ENCODE measurements around the gene WDTC1. TPM values are rescaled to one million over a fixed set of nuclear protein-coding genes. Genes with fewer than 3 reads are reported as not detected.
"Not testable (repeated sequence)": the region's sequence is repeated elsewhere in the genome, so short reads cannot be mapped to it uniquely, and the experiment has no call there.

Gene WDTC1
- total RNA-seq, 4 donors from 2014 or later: 24.8 to 38.1 (median 27.1) TPM

DNA sequence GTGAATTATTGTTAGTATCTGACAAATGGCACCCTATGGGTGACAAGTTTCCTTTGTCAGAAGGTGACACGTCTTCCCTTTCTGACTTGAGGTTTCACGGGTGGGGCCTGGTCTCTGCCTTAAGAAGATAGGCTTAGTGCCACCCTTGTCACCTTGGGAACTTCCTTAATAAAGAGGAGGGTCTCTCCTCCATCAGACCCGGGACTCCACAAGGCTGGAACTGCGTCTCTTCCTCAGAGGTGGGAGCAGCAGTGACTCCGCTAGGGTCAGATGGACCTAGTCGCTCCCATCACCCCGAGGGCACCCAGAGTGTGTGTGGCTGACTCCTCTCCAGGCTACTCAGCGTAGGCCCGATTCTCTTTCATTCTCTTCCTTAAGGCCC lies 774 bp upstream of the WDTC1 start:
- TF ChIP-seq, protein P1, sequence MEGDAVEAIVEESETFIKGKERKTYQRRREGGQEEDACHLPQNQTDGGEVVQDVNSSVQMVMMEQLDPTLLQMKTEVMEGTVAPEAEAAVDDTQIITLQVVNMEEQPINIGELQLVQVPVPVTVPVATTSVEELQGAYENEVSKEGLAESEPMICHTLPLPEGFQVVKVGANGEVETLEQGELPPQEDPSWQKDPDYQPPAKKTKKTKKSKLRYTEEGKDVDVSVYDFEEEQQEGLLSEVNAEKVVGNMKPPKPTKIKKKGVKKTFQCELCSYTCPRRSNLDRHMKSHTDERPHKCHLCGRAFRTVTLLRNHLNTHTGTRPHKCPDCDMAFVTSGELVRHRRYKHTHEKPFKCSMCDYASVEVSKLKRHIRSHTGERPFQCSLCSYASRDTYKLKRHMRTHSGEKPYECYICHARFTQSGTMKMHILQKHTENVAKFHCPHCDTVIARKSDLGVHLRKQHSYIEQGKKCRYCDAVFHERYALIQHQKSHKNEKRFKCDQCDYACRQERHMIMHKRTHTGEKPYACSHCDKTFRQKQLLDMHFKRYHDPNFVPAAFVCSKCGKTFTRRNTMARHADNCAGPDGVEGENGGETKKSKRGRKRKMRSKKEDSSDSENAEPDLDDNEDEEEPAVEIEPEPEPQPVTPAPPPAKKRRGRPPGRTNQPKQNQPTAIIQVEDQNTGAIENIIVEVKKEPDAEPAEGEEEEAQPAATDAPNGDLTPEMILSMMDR (IDR thresholded peaks at IDR 0.05): no peak
- DNase-seq (ENCODE audit: low spot score): no peak
- ATAC-seq (ENCODE audit: low FRiP score): no peak

DNA sequence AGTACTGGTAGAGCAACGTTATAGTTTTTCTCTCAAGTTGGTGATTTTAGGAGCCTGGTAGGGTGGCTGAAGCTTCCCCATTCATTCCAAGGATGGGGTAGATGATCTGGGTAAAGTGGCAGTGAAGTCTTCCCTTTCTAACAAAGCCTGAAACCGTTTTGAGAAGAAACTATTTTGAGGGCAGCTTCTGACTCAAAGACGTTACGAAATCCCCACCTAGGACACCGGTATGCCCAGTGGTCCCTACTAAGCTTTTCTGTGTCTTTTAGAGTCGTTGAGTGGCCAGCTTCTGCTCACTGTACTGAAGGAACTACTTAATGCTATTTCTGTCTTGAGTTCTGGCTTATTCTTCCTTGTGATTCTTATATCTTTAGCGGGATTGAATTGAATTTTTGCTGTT lies 1.4 kb downstream of the WDTC1 start:
- TF ChIP-seq, protein P1 (IDR thresholded peaks at IDR 0.05): no peak
- ATAC-seq (ENCODE audit: low FRiP score) (no peak), DNase-seq (ENCODE audit: low spot score) (no peak)

DNA sequence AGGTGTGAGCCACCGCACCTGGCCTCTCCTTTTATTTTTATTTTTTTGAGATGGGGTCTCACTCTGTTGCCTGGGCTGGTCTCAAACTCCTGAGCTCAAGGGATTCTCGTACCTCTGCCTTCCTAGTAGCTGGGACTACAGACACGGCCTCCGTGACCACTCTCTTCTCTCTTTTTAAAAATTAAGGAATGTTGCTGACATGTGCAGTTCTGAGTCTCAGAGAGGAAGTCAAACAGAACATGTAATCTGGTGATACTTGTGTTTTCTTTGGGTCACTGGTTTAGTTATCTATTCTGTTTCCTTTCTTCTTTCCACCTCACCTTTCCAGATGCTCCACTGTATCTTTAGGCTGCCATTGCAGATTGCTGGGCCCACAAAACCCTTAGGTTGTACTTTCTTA lies 2.7 kb downstream of the WDTC1 start:
- DNase-seq (ENCODE audit: low spot score): no peak
- TF ChIP-seq, protein P1 (IDR thresholded peaks at IDR 0.05): no peak
- ATAC-seq (ENCODE audit: low FRiP score): no peak

DNA sequence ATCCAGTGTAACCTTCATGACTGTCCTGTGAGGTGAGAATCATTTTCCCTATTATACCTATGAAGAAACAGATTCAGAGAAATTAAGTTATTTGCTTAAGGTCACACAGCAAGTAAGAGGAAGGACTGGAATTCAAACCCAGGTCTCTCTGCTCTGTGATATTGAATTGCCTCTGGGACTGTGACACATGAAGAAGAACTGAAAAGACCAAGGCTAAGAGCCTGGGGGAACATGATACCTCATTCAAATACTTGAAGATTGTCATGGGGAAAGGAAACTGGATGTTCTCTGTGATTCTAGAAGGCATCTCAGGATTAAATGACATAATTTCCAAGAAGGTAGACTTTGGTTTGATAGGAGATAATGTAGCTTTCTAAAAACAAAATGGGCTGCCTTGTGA lies 3.6 kb downstream of the WDTC1 start:
- no peak for DNase-seq (ENCODE audit: low spot score)
- TF ChIP-seq, protein P1 (IDR thresholded peaks at IDR 0.05): no peak
- no peak for ATAC-seq (ENCODE audit: low FRiP score)

DNA sequence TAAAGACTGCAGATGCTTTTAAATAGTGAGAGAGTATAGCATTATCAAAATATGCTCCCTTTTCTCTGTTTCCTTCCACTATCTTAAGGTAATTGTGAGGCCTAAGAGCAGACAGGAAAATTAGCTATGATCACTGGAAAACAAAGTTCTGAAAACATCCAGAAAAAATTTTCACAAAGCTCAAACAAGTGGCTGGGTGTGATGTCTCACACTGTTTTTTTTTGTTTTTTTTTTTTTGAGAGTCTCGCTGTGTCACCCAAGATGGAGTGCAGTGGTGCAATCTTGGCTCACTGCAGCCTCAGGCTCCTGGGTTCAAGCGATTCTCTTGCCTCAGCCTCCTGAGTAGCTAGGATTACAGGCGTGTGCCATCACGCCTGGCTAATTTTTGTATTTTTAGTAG lies 7.2 kb downstream of the WDTC1 start:
- TF ChIP-seq, protein P1 (IDR thresholded peaks at IDR 0.05): no peak
- ATAC-seq (ENCODE audit: low FRiP score): no peak
- DNase-seq (ENCODE audit: low spot score): no peak

DNA sequence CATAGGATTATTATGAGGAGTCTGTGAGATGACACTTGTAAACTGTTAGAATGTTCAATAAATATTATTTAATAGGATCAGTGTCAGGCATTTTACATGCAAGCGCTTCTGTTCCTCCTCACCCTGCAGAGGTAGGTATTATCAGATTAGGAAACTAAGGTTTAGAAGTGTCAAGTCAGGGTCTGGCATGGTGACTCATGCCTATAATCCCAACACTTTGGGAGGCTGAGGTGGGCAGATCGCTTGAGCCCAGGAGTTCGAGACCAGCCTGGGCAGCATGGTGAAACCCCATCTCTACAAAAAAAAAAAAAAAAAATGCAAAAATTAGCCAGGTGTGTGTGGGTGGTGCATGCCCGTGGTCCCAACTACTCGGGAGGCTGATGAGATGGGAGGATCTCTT lies 9.2 kb downstream of the WDTC1 start:
- not testable (repeated sequence) for DNase-seq (ENCODE audit: low spot score); ATAC-seq (ENCODE audit: low FRiP score)

DNA sequence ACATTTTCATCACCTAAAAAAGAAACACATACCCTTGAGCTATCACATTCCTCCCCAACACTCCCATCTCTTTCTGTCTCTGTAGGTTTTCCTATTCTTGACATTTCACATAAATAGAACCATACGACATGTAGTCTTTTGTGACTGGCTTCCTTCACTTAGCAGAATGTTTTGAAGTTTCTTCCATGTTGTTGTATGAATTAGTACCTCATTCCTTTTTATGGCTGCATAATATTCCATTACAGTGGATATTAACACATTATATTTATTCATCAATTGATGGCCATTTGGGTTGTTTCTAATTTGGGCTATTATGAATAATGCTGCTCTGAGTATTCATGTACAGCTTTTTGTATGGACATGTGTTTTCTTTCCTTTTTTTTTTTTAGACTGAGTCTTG lies 11.8 kb downstream of the WDTC1 start:
- ATAC-seq (ENCODE audit: low FRiP score) (no peak), DNase-seq (ENCODE audit: low spot score) (no peak)
- TF ChIP-seq, protein P1 (IDR thresholded peaks at IDR 0.05): no peak

DNA sequence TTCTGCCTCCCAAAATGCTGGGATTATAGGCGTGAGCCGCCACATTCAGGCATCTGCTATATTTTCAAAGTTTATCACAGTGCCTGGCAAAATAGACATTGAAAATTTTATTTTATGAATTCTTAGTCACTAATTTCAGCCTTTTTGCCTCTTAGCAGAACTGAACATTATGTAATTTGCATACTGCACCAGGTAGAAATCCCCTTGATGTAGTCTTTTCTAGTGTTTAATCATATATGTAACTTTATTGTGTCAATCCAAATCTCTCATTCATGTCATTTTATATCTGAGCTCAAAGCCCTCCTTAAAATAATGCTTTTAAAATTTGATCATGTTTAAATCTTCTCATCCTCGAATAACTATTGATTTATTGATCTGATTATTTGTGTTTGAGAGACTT lies 19.2 kb downstream of the WDTC1 start:
- DNase-seq (ENCODE audit: low spot score) (no peak), ATAC-seq (ENCODE audit: low FRiP score) (no peak)
- TF ChIP-seq, protein P1 (IDR thresholded peaks at IDR 0.05): no peak
